BLaER1 (cell line): ENCODE data around the gene TERB2.
"Not testable (repeated sequence)": the region's sequence is repeated elsewhere in the genome, so short reads cannot be mapped to it uniquely, and the experiment has no call there.

ENCODE experiments used
- H3K27ac ChIP-seq: shearing (Covaris generic); formaldehyde crosslinking; 2 replicates; pipeline ENCODE4 v1.8.1; 2022
- H3K27me3 ChIP-seq: shearing (Covaris generic); formaldehyde crosslinking; 2 replicates; pipeline ENCODE4 v1.8.1; 2022
- H3K36me3 ChIP-seq: shearing (Covaris generic); formaldehyde crosslinking; 2 replicates; pipeline ENCODE4 v1.8.1; 2022
- H3K4me1 ChIP-seq: shearing (Covaris generic); formaldehyde crosslinking; 2 replicates; pipeline ENCODE4 v1.8.1; 2022
- H3K4me2 ChIP-seq: shearing (Covaris generic); formaldehyde crosslinking; 2 replicates; pipeline ENCODE4 v1.8.1; 2022
- H3K4me3 ChIP-seq: shearing (Covaris generic); formaldehyde crosslinking; 2 replicates; pipeline ENCODE4 v1.8.1; 2022
- H3K9ac ChIP-seq: shearing (Covaris generic); formaldehyde crosslinking; 2 replicates; pipeline ENCODE4 v1.8.1; 2022
- H3K9me3 ChIP-seq: shearing (Covaris generic); formaldehyde crosslinking; 2 replicates; pipeline ENCODE4 v1.8.1; 2022
- H4K20me1 ChIP-seq: shearing (Covaris generic); formaldehyde crosslinking; 2 replicates; pipeline ENCODE4 v1.8.1; 2022
- Cebpa-rat ChIP-seq: shearing (Covaris generic); IDR thresholded peaks from 2 replicates; pipeline ENCODE4 v1.8.1; 2022

The TERB2 gene

GRCh38 chr15:44984144-44984543 lies 27.7 kb downstream of the TERB2 start:
- H3K9ac ChIP-seq, H3K27me3 ChIP-seq, H3K4me3 ChIP-seq, H3K9me3 ChIP-seq, H3K36me3 ChIP-seq, H3K27ac ChIP-seq, H3K4me2 ChIP-seq, H3K4me1 ChIP-seq, H4K20me1 ChIP-seq: not testable (repeated sequence)

DNA sequence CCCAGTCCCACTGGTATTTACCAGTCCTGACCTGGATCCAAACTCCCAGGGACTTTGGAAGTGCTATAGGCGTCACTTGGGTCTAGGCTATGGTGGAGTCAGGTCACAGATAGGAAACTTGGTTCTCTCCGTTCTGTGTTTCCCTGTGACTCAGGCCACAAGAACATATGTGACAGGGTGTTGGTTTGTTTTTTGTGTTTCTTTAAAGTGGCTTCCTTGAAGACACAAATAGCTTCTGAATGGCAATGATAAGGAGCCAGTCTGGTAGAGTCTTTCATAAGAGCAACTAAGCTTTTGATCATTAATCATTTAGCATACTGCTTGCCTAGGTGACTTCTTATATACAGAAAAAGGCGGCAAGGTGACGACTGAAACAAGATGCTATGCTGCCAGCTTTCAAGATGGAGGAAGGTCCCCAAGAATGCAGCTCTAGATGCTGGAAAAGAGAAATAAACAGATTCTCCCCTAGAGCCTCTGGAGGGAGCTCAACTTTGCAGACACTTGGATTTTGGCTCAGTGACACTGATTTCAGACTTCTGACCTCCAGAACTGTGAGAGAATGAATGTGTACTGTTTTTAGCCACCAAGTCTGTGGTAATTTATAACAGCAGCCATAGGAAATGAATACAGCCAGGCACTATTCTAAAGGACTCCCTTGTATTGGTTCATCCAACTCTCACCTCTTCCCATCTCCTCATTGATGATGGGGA lies 30.0 kb downstream of the TERB2 start:
- not testable (repeated sequence) for H3K4me1 ChIP-seq, H3K4me2 ChIP-seq, H3K4me3 ChIP-seq, H3K9me3 ChIP-seq, H3K36me3 ChIP-seq, H4K20me1 ChIP-seq, H3K27ac ChIP-seq, H3K27me3 ChIP-seq, H3K9ac ChIP-seq

- not testable (repeated sequence) for H3K27ac ChIP-seq, H3K4me2 ChIP-seq, H3K4me3 ChIP-seq, H3K4me1 ChIP-seq, H3K27me3 ChIP-seq, H4K20me1 ChIP-seq, H3K9me3 ChIP-seq, H3K9ac ChIP-seq, H3K36me3 ChIP-seq
These were observed 31.2 kb downstream of the TERB2 start for GRCh38 chr15:44987711-44988110.

DNA sequence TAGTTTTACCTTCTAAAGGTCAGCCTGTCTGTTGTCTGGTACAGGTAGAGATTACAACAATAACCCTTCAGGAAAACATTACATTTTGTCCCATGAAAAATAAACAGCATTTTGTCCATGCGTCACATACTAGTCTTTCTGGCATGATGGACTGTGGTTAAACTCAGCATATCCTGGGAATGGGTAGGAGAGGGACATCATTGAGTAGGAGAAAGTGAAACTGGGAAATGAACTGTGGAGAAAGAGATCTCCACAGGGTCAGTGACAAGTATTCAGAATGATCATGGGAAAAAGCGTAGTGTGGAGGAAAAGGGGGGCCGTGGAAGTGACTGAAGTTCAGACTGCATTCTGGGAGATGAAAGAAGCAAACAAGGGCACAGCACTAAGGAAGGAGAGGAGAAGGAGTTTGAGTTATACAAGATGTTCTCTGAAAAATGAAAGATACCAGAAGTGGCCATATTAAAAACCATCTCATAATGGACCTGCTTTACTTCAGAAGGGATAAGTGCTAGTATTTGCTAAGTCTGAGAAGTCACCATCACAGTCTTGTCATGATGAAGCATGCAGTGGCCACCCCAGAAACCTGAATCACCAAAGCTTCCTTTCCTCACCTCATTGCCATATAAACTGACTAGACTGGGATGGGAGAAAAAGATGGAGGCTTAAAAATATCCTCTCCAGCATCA lies 31.8 kb downstream of the TERB2 start:
- not testable (repeated sequence) for H3K9me3 ChIP-seq

DNA sequence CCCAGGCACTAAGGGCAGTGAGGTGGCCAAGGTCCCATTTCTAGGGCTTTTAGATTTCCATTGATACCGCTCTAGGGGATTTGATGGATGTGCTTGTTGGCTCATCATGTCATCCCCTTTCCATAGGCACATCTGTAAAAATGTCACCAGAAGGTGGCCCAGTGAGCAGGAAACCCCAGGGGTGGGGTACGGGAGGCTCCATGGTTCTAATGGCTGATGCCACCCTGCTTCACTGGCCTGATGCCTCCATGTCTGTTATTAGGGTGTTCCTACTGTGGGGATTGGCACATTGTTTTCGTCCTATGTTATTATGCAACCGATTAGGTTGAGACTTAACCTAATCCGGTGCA lies 32.4 kb downstream of the TERB2 start:
- H3K4me1 ChIP-seq, H3K9ac ChIP-seq, H3K4me2 ChIP-seq, H3K27ac ChIP-seq, H3K27me3 ChIP-seq, H4K20me1 ChIP-seq, H3K9me3 ChIP-seq, H3K36me3 ChIP-seq, H3K4me3 ChIP-seq: not testable (repeated sequence)

More for the DNA sequence above, 31.8 kb downstream of the TERB2 start:
- not testable (repeated sequence) for H3K4me1 ChIP-seq, H3K36me3 ChIP-seq, H3K27ac ChIP-seq, H4K20me1 ChIP-seq, H3K9ac ChIP-seq, H3K27me3 ChIP-seq, H3K4me3 ChIP-seq, H3K4me2 ChIP-seq

- not testable (repeated sequence) for H3K4me2 ChIP-seq, H3K36me3 ChIP-seq, H3K27me3 ChIP-seq, H3K27ac ChIP-seq, H3K9ac ChIP-seq, H3K4me3 ChIP-seq, H3K9me3 ChIP-seq, H3K4me1 ChIP-seq, H4K20me1 ChIP-seq
These were observed 41.1 kb downstream of the TERB2 start for GRCh38 chr15:44997632-44998031.

- no peaks in the 10 kb centered on the region for H3K36me3 ChIP-seq
- H3K27ac ChIP-seq, result no peak overlapping the region
- no peak for TF ChIP-seq Cebpa-rat
- H3K4me2 ChIP-seq, result no peak overlapping the region
- no peak overlapping the region for H3K4me3 ChIP-seq
- no peaks in the 10 kb centered on the region for H4K20me1 ChIP-seq
- no peaks in the 10 kb centered on the region for H3K4me1 ChIP-seq
- H3K27me3 ChIP-seq, result no peaks in the 10 kb centered on the region
- H3K9me3 ChIP-seq, result no peaks in the 10 kb centered on the region
- no peak overlapping the region for H3K9ac ChIP-seq
These were observed 42.6 kb downstream of the TERB2 start for GRCh38 chr15:44999105-44999504.

DNA sequence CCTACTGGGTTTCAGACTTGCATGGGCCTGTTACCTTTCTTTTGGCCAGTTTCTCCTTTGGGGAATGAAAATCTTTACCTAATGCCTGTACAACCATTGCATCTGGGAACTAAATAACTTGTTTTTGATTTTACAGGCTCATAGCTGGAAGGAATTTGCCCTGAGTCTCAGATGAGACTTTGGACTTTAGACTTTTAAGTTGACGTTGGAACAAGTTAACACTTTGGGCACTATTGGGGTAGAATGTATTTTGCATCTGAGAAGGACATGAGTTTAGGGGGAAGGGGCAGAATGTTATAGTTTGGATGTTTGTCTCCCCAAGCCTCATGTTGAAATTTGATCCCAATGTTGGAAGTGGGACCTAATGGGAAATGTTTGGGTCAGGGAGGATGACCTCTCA lies 44.7 kb downstream of the TERB2 start:
- H3K27ac ChIP-seq, H3K9ac ChIP-seq, H3K4me2 ChIP-seq, H4K20me1 ChIP-seq, H3K36me3 ChIP-seq, H3K27me3 ChIP-seq, H3K9me3 ChIP-seq, H3K4me1 ChIP-seq, H3K4me3 ChIP-seq: not testable (repeated sequence)

GRCh38 chr15:45003731-45004410 lies 47.4 kb downstream of the TERB2 start:
- H3K4me1 ChIP-seq, H3K27ac ChIP-seq, H3K9ac ChIP-seq, H3K4me2 ChIP-seq, H4K20me1 ChIP-seq, H3K36me3 ChIP-seq, H3K4me3 ChIP-seq, H3K27me3 ChIP-seq: not testable (repeated sequence)
- H3K9me3 ChIP-seq, result peaks cover 22% of the 10 kb centered on the region

DNA sequence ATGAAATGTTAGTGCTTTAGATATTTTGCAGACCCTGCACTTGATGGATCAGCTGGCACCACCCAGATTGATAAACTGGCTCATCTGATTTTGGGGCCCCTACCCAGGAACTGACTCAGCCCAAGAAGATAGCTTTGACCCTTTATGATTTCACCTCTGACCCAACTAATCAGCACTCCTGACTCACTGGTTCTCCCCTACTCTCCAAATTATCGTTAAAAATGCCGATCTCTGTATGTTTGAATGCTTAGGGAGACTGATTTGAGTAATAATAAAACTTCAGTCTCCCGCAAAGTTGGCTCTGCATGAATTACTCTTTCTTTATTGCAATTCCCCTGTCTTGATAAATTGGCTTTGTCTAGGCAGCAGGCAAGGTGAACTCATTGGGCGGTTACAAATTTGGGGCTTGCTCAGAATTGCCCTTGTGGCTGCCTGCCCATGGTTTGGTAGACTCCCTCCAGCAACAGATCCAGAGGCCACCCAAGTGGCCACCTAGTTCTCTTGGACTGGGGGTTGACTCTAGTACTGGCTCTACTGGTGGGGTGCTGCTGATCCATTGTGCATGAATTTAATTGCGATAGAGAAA lies 48.2 kb downstream of the TERB2 start:
- H3K4me1 ChIP-seq, H4K20me1 ChIP-seq, H3K27ac ChIP-seq, H3K9ac ChIP-seq, H3K4me2 ChIP-seq, H3K4me3 ChIP-seq, H3K36me3 ChIP-seq, H3K27me3 ChIP-seq: not testable (repeated sequence)
- H3K9me3 ChIP-seq, result peaks cover 22% of the 10 kb centered on the region

- Histone ChIP-seq H3K4me3 (no peak overlapping the region), H3K9me3 (peaks cover 22% of the 10 kb centered on the region), H3K27me3 (no peaks in the 10 kb centered on the region), H3K27ac (no peak overlapping the region), H3K4me2 (no peak overlapping the region), H3K36me3 (no peaks in the 10 kb centered on the region), H3K4me1 (no peaks in the 10 kb centered on the region), H4K20me1 (no peaks in the 10 kb centered on the region), H3K9ac (no peak overlapping the region)
- no peak for TF ChIP-seq Cebpa-rat
These were observed 52.6 kb downstream of the TERB2 start for GRCh38 chr15:45009046-45009445.

- H3K9me3 ChIP-seq, H4K20me1 ChIP-seq, H3K27ac ChIP-seq: not testable (repeated sequence)
These were observed 58.6 kb downstream of the TERB2 start for GRCh38 chr15:45015114-45015513.

GRCh38 chr15:45020222-45020900 lies 63.9 kb downstream of the TERB2 start:
- not testable (repeated sequence) for H3K4me2 ChIP-seq, H3K36me3 ChIP-seq, H3K27ac ChIP-seq, H4K20me1 ChIP-seq, H3K4me3 ChIP-seq, H3K9me3 ChIP-seq, H3K9ac ChIP-seq, H3K27me3 ChIP-seq
- peaks cover 19% of the 10 kb centered on the region for H3K4me1 ChIP-seq

More at GRCh38 chr15:45015114-45015513, 58.6 kb downstream of the TERB2 start:
- H3K4me2 ChIP-seq, H3K9ac ChIP-seq, H3K27me3 ChIP-seq, H3K4me1 ChIP-seq, H3K4me3 ChIP-seq, H3K36me3 ChIP-seq: not testable (repeated sequence)

- H3K9ac ChIP-seq, H3K4me3 ChIP-seq, H4K20me1 ChIP-seq, H3K9me3 ChIP-seq, H3K27ac ChIP-seq, H3K4me2 ChIP-seq, H3K27me3 ChIP-seq, H3K36me3 ChIP-seq: not testable (repeated sequence)
- H3K4me1 ChIP-seq, result peaks cover 24% of the 10 kb centered on the region
These were observed 64.4 kb downstream of the TERB2 start for GRCh38 chr15:45020901-45021259.
